ENCODE data around the gene KIRREL1. TPM values are rescaled to one million over a fixed set of nuclear protein-coding genes. Genes with fewer than 3 reads are reported as not detected.
A peak's percentile ranks its signal among the peaks of the same experiment; 100 is the strongest.

The KIRREL1 gene
- total and polyA plus RNA-seq, 4 donors, result 15.3 to 102 (median 69.1) TPM

DNA sequence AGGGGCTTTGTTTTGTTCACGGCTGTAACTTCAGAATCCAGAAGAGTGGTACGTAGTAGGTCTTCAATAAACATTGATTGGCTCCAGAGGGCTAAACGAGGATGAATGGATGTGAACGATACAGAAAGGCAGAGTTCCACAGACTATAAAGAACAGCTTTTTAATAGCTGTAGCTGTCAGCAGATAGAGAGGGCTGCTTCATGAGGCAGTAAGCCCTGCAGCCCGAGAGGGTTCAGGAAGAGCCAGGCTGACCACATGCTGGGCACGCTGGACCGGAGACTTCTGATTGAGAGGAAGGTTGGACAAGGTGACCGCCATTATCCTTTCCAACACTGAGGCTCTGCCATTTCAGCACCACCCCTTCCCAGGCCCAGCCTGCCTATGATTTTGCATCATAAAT lies 45.3 kb downstream of the KIRREL1 start:
- H3K4me1 ChIP-seq (ENCODE audit: control insufficient read depth in 1 of 2, insufficient read depth in 2 of 2, low read length in 2 of 2), result peaks cover 0 to 11% of the 10 kb centered on the region in 2 donors
- H3K36me3 ChIP-seq (ENCODE audit: control insufficient read depth in 1 of 2, insufficient read depth in 2 of 2, low read length in 1 of 2), result no peaks in the 10 kb centered on the region
- no peak overlapping the region for H3K4me3 ChIP-seq (ENCODE audit: low read length in 2 of 2)
- H3K27me3 ChIP-seq (ENCODE audit: control insufficient read depth in 1 of 2, insufficient read depth in 2 of 2, low read length in 1 of 2), result no peaks in the 10 kb centered on the region
- intact Hi-C loops (cut with DNase I), result loop anchor here (5.0 kb wide), 1 partner anchor 49 kb away; no protein-coding TSS in a partner anchor
- no peaks in the 10 kb centered on the region for H3K9me3 ChIP-seq (ENCODE audit: control insufficient read depth, low read length)
- ATAC-seq (ENCODE audit: low FRiP score) (no peak), DNase-seq (no peak)
- no peak overlapping the region for H3K27ac ChIP-seq (ENCODE audit: low read depth in 1 of 2, low read length in 2 of 2)
- WGBS, 2 donors, result 37 to 48% methylated on average over 8 of the region's 8 CpGs

DNA sequence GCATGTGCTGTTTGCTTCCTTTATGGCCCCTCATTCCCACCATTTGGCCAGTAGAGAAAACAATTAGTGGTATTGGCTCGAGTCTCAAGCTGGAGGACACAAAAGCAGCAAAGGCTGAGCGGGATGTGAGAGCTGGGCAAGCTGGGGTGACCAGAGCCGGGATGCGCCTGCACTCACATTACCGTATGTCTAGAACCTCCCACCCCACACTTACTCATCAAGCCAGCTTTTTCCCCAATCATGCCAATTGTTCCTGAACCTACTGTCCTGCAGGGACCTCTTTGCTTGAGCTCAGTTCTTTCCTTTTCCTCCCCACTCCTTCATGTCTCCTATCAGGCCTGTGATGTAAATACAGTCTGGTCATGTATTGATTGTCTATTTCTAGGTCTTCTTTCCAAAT lies 45.9 kb downstream of the KIRREL1 start:
- WGBS, 2 donors, result 52 to 63% methylated on average over 5 of the region's 5 CpGs
- no peak for DNase-seq
- Histone ChIP-seq H3K27me3 (ENCODE audit: control insufficient read depth in 1 of 2, insufficient read depth in 2 of 2, low read length in 1 of 2) (no peaks in the 10 kb centered on the region), H3K36me3 (ENCODE audit: control insufficient read depth in 1 of 2, insufficient read depth in 2 of 2, low read length in 1 of 2) (no peaks in the 10 kb centered on the region), H3K27ac (ENCODE audit: low read depth in 1 of 2, low read length in 2 of 2) (no peak overlapping the region), H3K4me3 (ENCODE audit: low read length in 2 of 2) (no peak overlapping the region), H3K9me3 (ENCODE audit: control insufficient read depth, low read length) (no peaks in the 10 kb centered on the region), H3K4me1 (ENCODE audit: control insufficient read depth in 1 of 2, insufficient read depth in 2 of 2, low read length in 2 of 2) (peaks cover 0 to 11% of the 10 kb centered on the region in 2 donors)
- no peak for ATAC-seq (ENCODE audit: low FRiP score)
- intact Hi-C loops (cut with DNase I), result loop anchor here (5.0 kb wide), 1 partner anchor 48 kb away; no protein-coding TSS in a partner anchor

DNA sequence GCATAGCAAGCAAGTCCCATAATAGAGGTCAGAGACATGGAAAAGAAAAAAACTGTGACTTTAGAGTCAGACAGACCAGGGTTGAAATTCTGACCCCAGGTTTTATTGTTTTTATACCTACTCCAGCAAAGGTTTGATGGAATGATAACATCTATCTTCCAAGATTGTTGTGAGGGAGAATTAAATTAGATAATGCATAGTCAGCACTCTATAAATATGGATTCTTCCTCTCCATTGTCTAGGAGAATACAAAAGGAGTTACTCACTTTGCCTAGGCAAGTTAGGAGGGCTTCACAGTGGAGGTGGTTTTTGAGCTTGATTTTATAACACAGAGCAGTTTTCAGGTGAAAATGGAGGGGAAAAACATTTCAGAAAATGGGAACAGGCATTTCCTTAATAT lies 46.9 kb downstream of the KIRREL1 start:
- DNase-seq, result no peak
- Histone ChIP-seq H3K27me3 (ENCODE audit: control insufficient read depth in 1 of 2, insufficient read depth in 2 of 2, low read length in 1 of 2) (no peaks in the 10 kb centered on the region), H3K36me3 (ENCODE audit: control insufficient read depth in 1 of 2, insufficient read depth in 2 of 2, low read length in 1 of 2) (no peaks in the 10 kb centered on the region), H3K4me3 (ENCODE audit: low read length in 2 of 2) (no peak overlapping the region), H3K9me3 (ENCODE audit: control insufficient read depth, low read length) (no peaks in the 10 kb centered on the region), H3K4me1 (ENCODE audit: control insufficient read depth in 1 of 2, insufficient read depth in 2 of 2, low read length in 2 of 2) (peaks cover 0 to 11% of the 10 kb centered on the region in 2 donors), H3K27ac (ENCODE audit: low read depth in 1 of 2, low read length in 2 of 2) (no peak overlapping the region)
- intact Hi-C loops (cut with DNase I), result no loop called here
- ATAC-seq (ENCODE audit: low FRiP score), result no peak

DNA sequence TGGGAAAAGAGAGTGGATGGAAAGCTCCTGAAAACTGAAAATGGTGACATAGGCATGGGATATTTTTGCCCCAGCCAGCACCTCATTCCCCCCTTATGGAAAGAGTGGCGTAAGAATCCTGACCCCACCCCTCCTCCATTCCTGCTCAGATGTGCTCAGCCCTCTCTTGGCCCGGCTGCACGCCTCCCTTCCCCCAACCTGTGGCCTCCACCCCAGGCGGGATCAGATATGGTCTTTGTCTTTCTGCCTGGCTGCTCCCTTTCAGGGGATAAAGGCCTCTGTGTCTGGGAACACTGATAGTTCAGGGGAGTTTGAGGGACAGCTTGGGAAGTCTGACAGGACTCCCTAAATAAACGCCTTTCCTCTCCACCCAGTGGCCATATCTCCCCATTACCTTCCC lies 49.8 kb downstream of the KIRREL1 start:
- intact Hi-C loops (cut with DNase I), result no loop called here
- Histone ChIP-seq H3K4me3 (ENCODE audit: low read length in 2 of 2) (no peak overlapping the region), H3K36me3 (ENCODE audit: control insufficient read depth in 1 of 2, insufficient read depth in 2 of 2, low read length in 1 of 2) (no peaks in the 10 kb centered on the region), H3K27me3 (ENCODE audit: control insufficient read depth in 1 of 2, insufficient read depth in 2 of 2, low read length in 1 of 2) (no peaks in the 10 kb centered on the region), H3K9me3 (ENCODE audit: control insufficient read depth, low read length) (no peaks in the 10 kb centered on the region), H3K27ac (ENCODE audit: low read depth in 1 of 2, low read length in 2 of 2) (no peak overlapping the region), H3K4me1 (ENCODE audit: control insufficient read depth in 1 of 2, insufficient read depth in 2 of 2, low read length in 2 of 2) (peaks cover 4 to 5% of the 10 kb centered on the region in 2 donors)
- WGBS, 2 donors, result 25 to 28% methylated on average over 5 of the region's 5 CpGs
- ATAC-seq (ENCODE audit: low FRiP score), result no peak
- peak in 1 of 2 donors; percentile 60 for DNase-seq

DNA sequence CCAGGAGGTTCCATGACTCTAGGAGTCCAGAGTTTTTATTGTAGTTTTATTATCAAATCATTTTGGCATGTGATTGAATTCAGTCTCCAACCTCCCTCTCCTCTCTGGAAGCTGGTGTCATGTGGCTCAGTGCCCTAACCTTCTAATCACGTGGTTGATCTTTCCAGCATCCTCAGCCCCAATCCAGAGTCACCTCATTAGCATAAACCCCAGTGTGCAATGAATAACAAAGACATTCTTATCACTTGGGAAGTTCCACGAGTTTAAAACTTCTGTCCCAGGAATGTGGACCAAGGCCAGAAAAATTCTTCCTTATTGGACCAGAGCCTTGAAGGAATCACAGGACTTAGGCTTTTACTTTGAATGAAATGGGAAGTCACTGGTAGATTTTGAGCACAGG lies 52.2 kb downstream of the KIRREL1 start:
- intact Hi-C loops (cut with DNase I), result no loop called here
- Histone ChIP-seq H3K9me3 (ENCODE audit: control insufficient read depth, low read length) (no peaks in the 10 kb centered on the region), H3K36me3 (ENCODE audit: control insufficient read depth in 1 of 2, insufficient read depth in 2 of 2, low read length in 1 of 2) (no peaks in the 10 kb centered on the region), H3K27ac (ENCODE audit: low read depth in 1 of 2, low read length in 2 of 2) (no peak overlapping the region), H3K4me1 (ENCODE audit: control insufficient read depth in 1 of 2, insufficient read depth in 2 of 2, low read length in 2 of 2) (peaks cover 7% of the 10 kb centered on the region in 2 donors), H3K27me3 (ENCODE audit: control insufficient read depth in 1 of 2, insufficient read depth in 2 of 2, low read length in 1 of 2) (no peaks in the 10 kb centered on the region), H3K4me3 (ENCODE audit: low read length in 2 of 2) (no peak overlapping the region)
- DNase-seq (no peak), ATAC-seq (ENCODE audit: low FRiP score) (peak; percentile 42)
- WGBS, 2 donors, result 3 to 4% methylated on average over 2 of the region's 2 CpGs

DNA sequence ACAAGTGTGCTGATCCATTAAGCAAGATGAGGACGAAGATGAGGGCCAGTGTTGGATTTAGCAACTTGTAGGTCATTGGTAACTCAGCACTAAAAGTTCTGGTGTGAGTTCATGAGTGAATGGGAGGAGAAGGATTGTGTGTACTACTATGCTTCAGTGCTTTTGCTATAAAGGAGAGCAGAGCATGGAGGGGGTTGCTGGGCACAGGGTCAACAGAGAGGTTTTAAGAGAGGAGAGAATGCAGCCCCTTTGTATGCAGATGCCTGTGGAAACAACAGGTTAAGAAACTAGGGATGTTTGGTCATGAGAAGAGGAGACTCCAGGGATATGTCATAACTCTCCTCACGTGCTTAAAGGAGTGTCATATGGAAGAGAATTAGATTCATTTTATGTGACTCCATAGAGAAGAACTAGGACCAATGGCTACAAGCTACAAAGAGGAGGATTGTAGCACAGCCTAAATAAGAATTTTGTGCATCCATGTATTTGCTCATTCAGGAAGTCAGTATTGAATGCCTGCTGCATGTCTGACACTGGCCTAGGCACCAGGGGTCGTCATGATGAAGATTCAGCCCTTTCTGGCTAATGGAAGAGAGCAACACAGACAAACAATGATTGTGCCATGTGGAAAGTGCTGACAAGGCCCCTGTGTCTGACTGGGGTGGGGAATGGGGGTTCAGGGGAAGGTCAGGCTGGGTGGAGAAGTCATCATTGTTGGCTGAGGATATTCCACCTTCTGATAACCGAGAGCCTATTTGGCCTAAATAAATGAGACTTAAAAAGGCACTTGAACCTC lies 53.5 kb downstream of the KIRREL1 start:
- 49 to 55% methylated on average over 4 of the region's 4 CpGs for WGBS, 2 donors
- no peak overlapping the region for H3K4me3 ChIP-seq (ENCODE audit: low read length in 2 of 2)
- DNase-seq (no peak), ATAC-seq (ENCODE audit: low FRiP score) (peak; percentile 31)
- intact Hi-C loops (cut with DNase I), result no loop called here
- H3K9me3 ChIP-seq (ENCODE audit: control insufficient read depth, low read length), result no peaks in the 10 kb centered on the region
- peaks cover 7% of the 10 kb centered on the region in 2 donors for H3K4me1 ChIP-seq (ENCODE audit: control insufficient read depth in 1 of 2, insufficient read depth in 2 of 2, low read length in 2 of 2)
- no peaks in the 10 kb centered on the region for H3K27me3 ChIP-seq (ENCODE audit: control insufficient read depth in 1 of 2, insufficient read depth in 2 of 2, low read length in 1 of 2)
- H3K36me3 ChIP-seq (ENCODE audit: control insufficient read depth in 1 of 2, insufficient read depth in 2 of 2, low read length in 1 of 2), result no peaks in the 10 kb centered on the region
- H3K27ac ChIP-seq (ENCODE audit: low read depth in 1 of 2, low read length in 2 of 2), result no peak overlapping the region

DNA sequence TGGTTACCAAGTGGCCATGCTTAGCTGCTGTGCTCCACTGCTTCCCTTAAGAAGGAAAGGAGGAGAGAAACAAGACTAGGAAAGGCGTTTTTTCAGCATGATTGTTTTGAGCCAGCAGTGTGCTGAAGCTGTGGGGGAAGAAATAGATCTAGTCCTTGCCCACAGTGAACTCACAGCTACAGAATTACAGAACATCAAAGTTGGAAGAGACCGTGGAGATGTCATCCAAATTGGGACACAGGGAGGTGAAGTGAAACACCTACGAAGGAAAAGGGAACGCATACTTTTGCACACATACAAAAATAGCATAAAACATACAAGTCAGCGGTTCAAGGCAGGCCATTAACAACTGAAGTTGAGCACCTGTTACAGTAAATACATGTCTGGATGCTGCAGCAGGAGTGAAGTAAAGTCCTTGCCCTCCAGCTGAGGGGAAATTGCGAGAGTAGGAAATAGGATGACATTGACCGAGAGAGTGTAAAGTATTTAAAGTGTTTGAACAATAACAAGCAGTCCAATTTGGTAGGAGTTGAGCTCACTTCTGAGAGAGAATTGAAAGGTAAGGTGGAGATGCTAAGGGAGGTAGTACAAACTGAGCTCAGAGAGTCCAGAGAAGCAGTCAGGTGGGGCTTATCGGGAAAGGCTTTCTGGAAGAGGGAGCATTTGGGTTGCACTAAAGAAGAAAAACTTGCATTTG lies 55.1 kb downstream of the KIRREL1 start:
- no peak overlapping the region for H3K27ac ChIP-seq (ENCODE audit: low read depth in 1 of 2, low read length in 2 of 2)
- DNase-seq, result no peak
- H3K4me1 ChIP-seq (ENCODE audit: control insufficient read depth in 1 of 2, insufficient read depth in 2 of 2, low read length in 2 of 2), result peaks cover 7% of the 10 kb centered on the region in 2 donors
- intact Hi-C loops (cut with DNase I), result no loop called here
- no peak for ATAC-seq (ENCODE audit: low FRiP score)
- no peaks in the 10 kb centered on the region for H3K36me3 ChIP-seq (ENCODE audit: control insufficient read depth in 1 of 2, insufficient read depth in 2 of 2, low read length in 1 of 2)
- no peaks in the 10 kb centered on the region for H3K27me3 ChIP-seq (ENCODE audit: control insufficient read depth in 1 of 2, insufficient read depth in 2 of 2, low read length in 1 of 2)
- WGBS, 2 donors, result 49% methylated on average over 8 of the region's 8 CpGs
- H3K4me3 ChIP-seq (ENCODE audit: low read length in 2 of 2), result no peak overlapping the region
- no peaks in the 10 kb centered on the region for H3K9me3 ChIP-seq (ENCODE audit: control insufficient read depth, low read length)

DNA sequence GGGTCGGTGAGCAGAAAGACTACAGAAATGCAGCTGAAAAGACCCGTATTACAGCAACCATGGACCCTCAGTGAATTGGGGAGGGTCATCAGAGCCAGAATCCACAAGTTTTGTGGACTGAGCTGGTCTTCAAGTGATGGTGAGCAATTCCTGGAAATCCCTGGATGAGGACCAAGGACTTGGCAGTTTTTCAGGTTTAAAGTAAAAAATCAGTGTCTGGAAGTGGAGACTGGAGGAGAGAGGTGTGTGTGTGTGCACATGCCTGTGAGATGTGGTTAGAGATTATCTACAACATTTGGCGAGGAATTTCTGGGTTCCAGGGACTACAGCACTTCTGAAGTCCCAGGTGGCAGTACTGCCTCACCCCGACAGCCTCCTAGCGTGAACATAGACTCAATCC lies 56.4 kb downstream of the KIRREL1 start:
- Histone ChIP-seq H3K36me3 (ENCODE audit: control insufficient read depth in 1 of 2, insufficient read depth in 2 of 2, low read length in 1 of 2) (no peaks in the 10 kb centered on the region), H3K4me3 (ENCODE audit: low read length in 2 of 2) (no peak overlapping the region), H3K27ac (ENCODE audit: low read depth in 1 of 2, low read length in 2 of 2) (no peak overlapping the region), H3K4me1 (ENCODE audit: control insufficient read depth in 1 of 2, insufficient read depth in 2 of 2, low read length in 2 of 2) (peaks cover 7% of the 10 kb centered on the region in 2 donors), H3K27me3 (ENCODE audit: control insufficient read depth in 1 of 2, insufficient read depth in 2 of 2, low read length in 1 of 2) (no peaks in the 10 kb centered on the region), H3K9me3 (ENCODE audit: control insufficient read depth, low read length) (no peaks in the 10 kb centered on the region)
- intact Hi-C loops (cut with DNase I), result no loop called here
- ATAC-seq (ENCODE audit: low FRiP score) (no peak), DNase-seq (no peak)
- 24 to 28% methylated on average over 5 of the region's 5 CpGs for WGBS, 2 donors

DNA sequence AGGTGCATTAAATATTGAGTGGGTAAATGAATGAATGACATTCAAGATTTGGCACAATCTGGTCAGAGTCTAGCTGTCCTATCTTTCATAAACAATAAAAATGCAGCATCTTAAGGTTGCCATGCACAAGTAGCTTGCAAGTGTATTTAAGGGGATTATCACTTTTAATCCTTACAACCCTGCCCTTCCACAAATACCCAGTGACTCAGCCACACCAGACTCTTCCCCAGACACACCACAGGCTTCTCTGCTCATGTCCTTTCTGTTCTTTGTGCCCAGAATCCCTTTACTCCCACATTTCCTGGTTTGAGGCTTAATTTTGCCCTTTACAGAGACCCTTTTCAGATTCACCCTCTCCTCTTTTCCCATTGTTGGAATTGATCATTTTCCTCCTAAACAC lies 59.8 kb downstream of the KIRREL1 start:
- Histone ChIP-seq H3K4me3 (ENCODE audit: low read length in 2 of 2) (no peak overlapping the region), H3K27ac (ENCODE audit: low read depth in 1 of 2, low read length in 2 of 2) (no peak overlapping the region), H3K36me3 (ENCODE audit: control insufficient read depth in 1 of 2, insufficient read depth in 2 of 2, low read length in 1 of 2) (no peaks in the 10 kb centered on the region), H3K4me1 (ENCODE audit: control insufficient read depth in 1 of 2, insufficient read depth in 2 of 2, low read length in 2 of 2) (peaks cover 3 to 7% of the 10 kb centered on the region in 2 donors), H3K9me3 (ENCODE audit: control insufficient read depth, low read length) (no peaks in the 10 kb centered on the region), H3K27me3 (ENCODE audit: control insufficient read depth in 1 of 2, insufficient read depth in 2 of 2, low read length in 1 of 2) (no peaks in the 10 kb centered on the region)
- no peak for ATAC-seq (ENCODE audit: low FRiP score)
- DNase-seq, result no peak
- intact Hi-C loops (cut with DNase I), result no loop called here

Measured in aorta (tissue), 5 donors.